Kidney epithelial cell (primary cell): ENCODE measurements around the gene MLIP. TPM values are rescaled to one million over a fixed set of nuclear protein-coding genes. Genes with fewer than 3 reads are reported as not detected.

Experiments
- DNase-seq: peaks from one replicate; pipeline ENCODE4 v3.0.0-alpha.2; 2010; ENCODE audit warnings: low read depth
- H3K27me3 ChIP-seq: 2 replicates; pipeline ENCODE4 v1.6.0; 2011; ENCODE audit warnings: low read length; ENCODE audit not compliant: control insufficient read depth, insufficient read depth
- H3K36me3 ChIP-seq: 2 replicates; pipeline ENCODE4 v1.5.1; 2011; ENCODE audit warnings: low read length; ENCODE audit not compliant: control insufficient read depth, insufficient read depth
- H3K4me3 ChIP-seq: 2 replicates; pipeline ENCODE4 v1.5.1; 2011; ENCODE audit warnings: low read depth, mild to moderate bottlenecking, control low read depth, low read length
- total RNA-seq: library from RNA; depleted of rRNA; stranded (reverse); fragments of >200 nt; gene quantifications from 2 replicates; pipeline ENCODE4 v1.2.3, GENCODE V29; 2015
- TF ChIP-seq, protein P1 (sequence below): IDR thresholded peaks from 2 replicates; pipeline ENCODE4 v1.5.1; 2011; ENCODE audit warnings: mild to moderate bottlenecking, moderate library complexity, low read length, control low read depth, inconsistent platforms; ENCODE audit not compliant: insufficient read depth, poor library complexity, severe bottlenecking

Gene MLIP
- total RNA-seq, 1 donor from 2014 or later = not detected

DNA sequence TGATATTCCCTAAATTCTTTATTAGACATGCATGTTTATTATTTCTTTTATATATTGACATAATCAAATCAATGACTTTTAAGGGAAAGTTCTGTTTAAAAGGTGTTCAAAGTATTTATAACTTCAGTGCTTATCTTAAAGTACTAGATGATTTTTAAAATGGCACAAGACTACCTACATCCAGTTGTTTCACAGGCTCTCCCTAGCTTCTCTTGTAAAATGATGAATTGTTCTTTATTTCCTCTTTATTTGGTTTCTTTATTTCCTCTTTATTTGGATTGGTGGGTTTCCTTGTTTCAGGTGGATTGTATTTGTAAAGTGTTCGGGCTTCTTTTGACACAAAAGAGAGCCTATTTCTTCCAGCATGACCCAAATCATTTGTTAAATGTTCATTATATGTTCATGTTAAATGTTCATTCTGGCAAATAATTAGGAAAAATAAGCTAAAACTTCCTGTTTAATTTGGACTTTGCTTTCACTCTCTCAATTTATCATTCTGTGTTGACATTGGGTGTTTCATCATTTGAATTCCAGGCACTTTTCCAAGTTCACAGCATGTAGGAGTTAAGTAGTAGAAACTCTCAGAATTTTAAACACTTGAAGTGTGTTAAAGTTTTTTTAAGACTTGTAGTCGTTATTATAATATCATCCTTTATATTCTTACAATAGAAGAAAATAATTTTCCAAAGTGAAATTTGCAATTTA is 24.6 kb downstream of the MLIP start:
- no peak for DNase-seq
- H3K27me3 ChIP-seq = no peaks in the 10 kb centered on the region
- no peak overlapping the region for H3K4me3 ChIP-seq
- TF ChIP-seq, protein P1, sequence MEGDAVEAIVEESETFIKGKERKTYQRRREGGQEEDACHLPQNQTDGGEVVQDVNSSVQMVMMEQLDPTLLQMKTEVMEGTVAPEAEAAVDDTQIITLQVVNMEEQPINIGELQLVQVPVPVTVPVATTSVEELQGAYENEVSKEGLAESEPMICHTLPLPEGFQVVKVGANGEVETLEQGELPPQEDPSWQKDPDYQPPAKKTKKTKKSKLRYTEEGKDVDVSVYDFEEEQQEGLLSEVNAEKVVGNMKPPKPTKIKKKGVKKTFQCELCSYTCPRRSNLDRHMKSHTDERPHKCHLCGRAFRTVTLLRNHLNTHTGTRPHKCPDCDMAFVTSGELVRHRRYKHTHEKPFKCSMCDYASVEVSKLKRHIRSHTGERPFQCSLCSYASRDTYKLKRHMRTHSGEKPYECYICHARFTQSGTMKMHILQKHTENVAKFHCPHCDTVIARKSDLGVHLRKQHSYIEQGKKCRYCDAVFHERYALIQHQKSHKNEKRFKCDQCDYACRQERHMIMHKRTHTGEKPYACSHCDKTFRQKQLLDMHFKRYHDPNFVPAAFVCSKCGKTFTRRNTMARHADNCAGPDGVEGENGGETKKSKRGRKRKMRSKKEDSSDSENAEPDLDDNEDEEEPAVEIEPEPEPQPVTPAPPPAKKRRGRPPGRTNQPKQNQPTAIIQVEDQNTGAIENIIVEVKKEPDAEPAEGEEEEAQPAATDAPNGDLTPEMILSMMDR = no peak
- no peaks in the 10 kb centered on the region for H3K36me3 ChIP-seq

DNA sequence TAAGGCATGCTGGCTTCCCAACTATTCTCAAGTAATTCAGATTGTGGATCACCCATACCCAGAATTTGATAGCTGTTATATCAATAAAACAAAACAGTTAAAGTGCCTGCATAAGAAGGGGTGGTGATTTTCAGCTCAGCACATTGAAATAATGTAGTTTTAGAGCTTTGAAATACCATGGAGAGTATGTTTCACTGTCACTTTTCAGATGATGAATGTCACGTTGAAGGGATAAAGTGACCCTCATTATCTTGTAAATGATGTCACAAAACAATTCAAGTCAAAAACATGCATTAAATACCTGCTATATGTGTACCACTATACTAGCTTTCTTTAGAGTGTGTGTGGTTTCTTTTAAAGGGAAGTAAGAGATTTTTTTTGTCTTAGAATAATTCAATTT is 27.6 kb downstream of the MLIP start:
- Histone ChIP-seq H3K4me3 (no peak overlapping the region), H3K27me3 (no peaks in the 10 kb centered on the region), H3K36me3 (no peaks in the 10 kb centered on the region)
- TF ChIP-seq, protein P1 = no peak
- DNase-seq = no peak

- TF ChIP-seq, protein P1 = no peak
- no peaks in the 10 kb centered on the region for H3K27me3 ChIP-seq
- H3K4me3 ChIP-seq = no peak overlapping the region
- no peak for DNase-seq
- no peaks in the 10 kb centered on the region for H3K36me3 ChIP-seq
Measured at GRCh38 chr6:54140811-54141210, 29.6 kb downstream of the MLIP start.

- Histone ChIP-seq H3K4me3 (no peak overlapping the region), H3K27me3 (no peaks in the 10 kb centered on the region), H3K36me3 (no peaks in the 10 kb centered on the region)
- DNase-seq = no peak
- TF ChIP-seq, protein P1 = no peak
Measured at GRCh38 chr6:54142889-54143519, 31.8 kb downstream of the MLIP start.

- TF ChIP-seq, protein P1 = no peak
- no peak for DNase-seq
- Histone ChIP-seq H3K27me3 (no peaks in the 10 kb centered on the region), H3K4me3 (no peak overlapping the region), H3K36me3 (no peaks in the 10 kb centered on the region)
Measured at GRCh38 chr6:54151861-54152260, 40.6 kb downstream of the MLIP start.
